Skin of body (tissue), 2 donors: ENCODE data around the gene TNIP2. TPM values are rescaled to one million over a fixed set of nuclear protein-coding genes. Genes with fewer than 3 reads are reported as not detected.
"Not testable (repeated sequence)": the region's sequence is repeated elsewhere in the genome, so short reads cannot be mapped to it uniquely, and the experiment has no call there.

Experiments used
- DNase-seq: peaks from one replicate; lab custom pipeline; 2025; lab: John Stamatoyannopoulos, UW
- total RNA-seq: library from RNA; depleted of rRNA; stranded (reverse); fragments of >200 nt; gene quantifications from one replicate; pipeline ENCODE4 v1.2.3, GENCODE V29; 2014

The TNIP2 gene
- total RNA-seq, 1 donor from 2014 or later = 12.4 TPM

DNA sequence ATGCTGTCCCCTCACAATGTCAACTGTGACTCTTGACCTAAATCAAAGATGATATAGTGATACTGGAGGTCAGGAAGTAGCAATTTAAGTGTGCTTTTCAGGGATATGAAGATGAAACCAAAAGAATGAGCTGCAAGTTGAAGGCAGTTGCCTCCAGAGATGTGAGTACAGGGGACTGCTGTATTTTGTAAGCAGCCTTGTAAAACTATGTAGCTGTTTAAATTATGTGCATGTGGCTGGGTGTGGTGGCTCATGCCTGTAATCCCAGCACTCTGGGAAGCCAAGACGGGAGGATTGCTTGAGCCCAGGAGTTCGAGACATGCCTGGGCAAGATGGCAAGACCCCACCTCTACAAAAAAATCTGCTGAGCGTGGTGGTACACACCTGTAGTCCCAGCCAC is 15.1 kb upstream of the TNIP2 start:
- no peak for DNase-seq

- DNase-seq = no peak
These were observed 12.8 kb upstream of the TNIP2 start for GRCh38 chr4:2768921-2769336.

GRCh38 chr4:2768124-2768523 is 12.0 kb upstream of the TNIP2 start:
- no peak for DNase-seq

- DNase-seq = no peak
These were observed 11.6 kb upstream of the TNIP2 start for GRCh38 chr4:2767705-2768074.

- no peak for DNase-seq
These were observed 11.0 kb upstream of the TNIP2 start for GRCh38 chr4:2767046-2767704.

DNA sequence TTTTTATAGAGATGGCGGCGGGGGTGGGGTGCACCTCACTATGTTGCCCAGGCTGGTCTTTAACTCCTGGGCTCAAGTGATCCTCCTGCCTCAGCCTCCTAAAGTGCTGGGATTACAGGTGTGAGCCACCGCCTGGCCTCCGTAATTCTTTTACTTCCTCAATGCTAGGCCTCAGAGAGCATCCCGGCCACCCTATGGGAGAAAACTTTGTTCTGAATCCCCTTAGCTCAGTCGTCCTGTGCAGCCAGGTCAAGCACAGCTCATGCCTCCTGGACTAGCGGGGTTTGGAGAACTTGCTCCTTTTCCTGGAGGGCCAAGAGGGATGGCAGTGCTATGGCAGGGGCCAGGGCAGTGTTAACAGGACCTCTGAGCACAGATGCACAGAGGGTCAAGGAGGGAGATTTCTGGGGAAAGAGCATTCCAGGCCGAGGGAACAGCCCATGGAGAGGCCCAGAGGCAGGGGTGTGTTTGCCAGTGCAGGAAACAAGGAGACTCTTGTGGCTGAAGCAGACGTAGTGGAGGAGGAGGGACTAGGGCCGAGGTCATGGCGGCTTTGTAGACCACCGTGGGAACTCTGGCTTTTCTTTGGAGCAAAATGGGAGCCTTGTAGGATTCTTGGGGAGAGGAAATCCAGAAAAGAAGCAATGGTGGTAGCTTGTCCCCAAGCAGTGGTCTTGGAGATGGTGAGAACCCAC is 9.8 kb upstream of the TNIP2 start:
- no peak for DNase-seq

DNA sequence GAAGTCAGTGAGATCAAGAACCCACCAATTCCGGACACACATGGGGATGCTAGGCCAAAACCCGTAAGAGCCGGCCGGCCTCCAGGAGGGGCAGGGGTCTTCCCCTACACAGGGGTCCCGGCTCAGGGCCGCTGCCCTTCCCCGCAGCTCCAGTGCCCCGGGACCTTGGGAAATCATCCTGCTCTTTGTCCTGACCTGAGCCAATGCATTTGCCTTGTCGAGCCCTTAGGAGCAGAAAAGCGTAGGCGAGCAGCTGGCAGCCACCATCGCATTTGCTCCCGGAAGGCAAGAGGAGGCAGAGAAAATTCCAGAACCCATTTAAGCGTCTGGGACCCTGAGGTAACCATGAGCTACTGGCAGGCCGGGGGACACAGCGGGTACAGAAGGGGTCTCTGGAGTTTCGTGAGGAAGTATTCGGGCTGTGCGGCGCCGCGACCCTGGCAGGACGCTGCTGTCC is 7.4 kb upstream of the TNIP2 start:
- DNase-seq = no peak

- not testable (repeated sequence) for DNase-seq
These were observed 6.6 kb upstream of the TNIP2 start for GRCh38 chr4:2762486-2763370.

GRCh38 chr4:2762048-2762447 is 5.9 kb upstream of the TNIP2 start:
- no peak for DNase-seq

DNA sequence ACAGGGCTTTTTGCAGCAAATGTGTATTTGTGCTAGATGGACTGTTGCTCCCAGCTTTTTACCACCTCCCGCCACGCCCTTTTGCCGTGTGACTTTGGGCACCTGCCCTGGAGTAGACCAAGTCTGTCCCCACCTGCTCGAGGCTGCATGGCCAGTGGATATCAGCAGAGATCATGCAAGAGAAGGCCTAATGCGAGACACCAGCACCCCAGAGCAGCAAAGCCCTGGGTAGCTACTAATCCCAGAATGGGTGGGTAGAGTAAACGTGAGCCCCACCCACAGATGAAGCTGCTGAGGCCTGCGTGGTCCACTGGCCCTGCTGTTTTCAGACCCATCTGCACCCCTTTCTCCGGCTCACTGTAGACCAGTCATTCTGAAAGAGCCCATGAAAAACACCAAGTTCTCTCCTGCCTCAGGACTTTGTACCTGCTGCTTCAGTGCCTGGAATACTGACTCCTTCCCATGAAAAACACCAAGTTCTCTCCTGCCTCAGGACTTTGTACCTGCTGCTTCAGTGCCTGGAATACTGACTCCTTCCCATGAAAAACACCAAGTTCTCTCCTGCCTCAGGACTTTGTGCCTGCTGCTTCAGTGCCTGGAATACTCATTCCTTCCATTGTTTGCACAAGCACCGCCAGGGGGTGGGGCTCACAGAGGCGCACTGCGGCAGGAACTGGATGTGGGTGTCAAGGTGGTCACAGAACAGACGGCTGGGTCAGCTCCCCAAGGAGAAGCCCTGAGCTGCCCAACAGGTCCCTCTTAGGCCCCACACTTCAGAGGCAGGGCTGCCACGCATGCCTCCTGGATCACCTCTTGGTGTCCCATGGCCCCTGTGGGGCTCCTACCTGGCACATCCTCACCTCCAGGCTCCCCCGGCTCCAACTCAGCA is 5.1 kb upstream of the TNIP2 start:
- no peak for DNase-seq

- DNase-seq = no peak
These were observed 1.3 kb upstream of the TNIP2 start for GRCh38 chr4:2757426-2757825.

DNA sequence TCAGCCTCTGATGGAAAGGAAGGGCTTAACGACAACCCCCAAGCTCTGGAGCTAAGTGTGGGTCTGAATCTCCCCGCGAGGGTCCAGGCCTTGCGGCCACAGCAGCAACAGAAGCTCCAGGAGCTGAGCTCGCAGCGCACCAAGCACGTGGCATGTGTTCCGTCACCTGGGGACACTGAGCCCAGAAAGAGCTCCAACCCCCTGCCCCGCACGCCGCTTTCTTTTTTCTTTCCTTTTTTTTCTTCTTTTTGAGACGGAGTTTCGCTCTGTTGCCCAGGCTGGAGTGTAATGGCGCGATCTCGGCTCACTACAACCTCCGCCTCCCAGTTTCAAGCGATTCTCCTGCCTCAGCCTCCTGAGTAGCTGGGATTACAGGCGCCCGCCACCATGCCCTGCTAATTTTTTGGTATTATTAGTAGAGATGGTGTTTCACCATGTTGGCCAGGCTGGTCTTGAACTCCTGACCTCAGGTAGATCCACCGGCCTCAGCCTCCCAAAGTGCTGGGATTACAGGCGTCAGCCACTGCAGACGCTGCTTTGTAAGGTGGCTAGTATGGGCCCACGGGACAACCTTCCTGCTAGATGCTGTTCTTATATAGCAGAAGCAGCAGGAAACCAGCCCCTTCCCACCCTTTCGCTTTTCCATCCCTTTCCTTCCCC is 685 bp upstream of the TNIP2 start:
- DNase-seq = no peak

GRCh38 chr4:2754848-2755819 is 1.0 kb downstream of the TNIP2 start:
- no peak for DNase-seq

- no peak for DNase-seq
These were observed 2.7 kb downstream of the TNIP2 start for GRCh38 chr4:2753436-2753835.

GRCh38 chr4:2750719-2751605 is 5.2 kb downstream of the TNIP2 start:
- no peak for DNase-seq

- DNase-seq = no peak
These were observed 9.0 kb downstream of the TNIP2 start for GRCh38 chr4:2746891-2747695.

DNA sequence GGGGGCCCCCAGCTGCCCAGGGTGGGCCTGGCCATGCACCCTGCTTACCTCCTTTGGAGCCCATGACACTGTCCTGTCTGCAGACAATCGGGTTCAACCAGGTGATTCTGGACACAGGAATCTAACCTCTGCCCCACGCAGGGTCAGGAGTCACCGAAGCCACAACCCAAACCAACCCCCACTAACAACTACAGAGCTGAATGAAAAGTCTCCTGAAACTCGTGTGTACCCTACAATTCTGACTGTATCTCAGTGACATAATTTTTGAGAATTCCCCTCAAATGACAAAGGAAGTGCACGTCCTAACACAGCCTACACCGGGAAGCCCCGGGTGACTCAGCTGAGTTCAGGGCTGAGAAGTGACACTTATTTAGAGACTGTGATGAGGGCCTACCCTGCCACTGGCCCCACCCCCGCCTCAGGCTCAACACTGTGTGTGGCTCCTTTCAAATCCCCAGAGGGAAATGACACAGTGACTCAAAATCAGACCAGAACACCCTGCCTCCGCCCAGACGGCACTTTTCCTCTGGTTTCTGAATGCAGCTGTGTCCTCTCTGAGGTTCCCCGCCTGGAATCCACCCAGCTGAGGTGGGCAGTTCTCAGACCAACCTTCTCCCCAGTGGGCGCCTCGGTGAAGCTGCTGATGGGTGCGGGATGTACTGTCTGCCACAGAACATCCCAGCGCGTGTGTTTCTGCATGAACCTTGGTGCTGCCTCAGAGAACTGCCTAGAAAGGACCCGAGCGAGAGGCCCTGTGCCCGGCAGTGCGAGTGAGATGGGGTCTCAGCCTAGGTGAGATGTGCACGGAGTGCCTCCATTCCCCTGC is 9.9 kb downstream of the TNIP2 start:
- DNase-seq = no peak
